Spinal cord (tissue), 10 donors: ENCODE data around the gene C3orf20. TPM values are rescaled to one million over a fixed set of nuclear protein-coding genes. Genes with fewer than 3 reads are reported as not detected.

ENCODE experiments used
- DNase-seq, 6 donors: peaks; one replicate each; pipeline versions ENCODE4 v3.0.0 to v3.0.0-alpha.2; 2013 to 2015; ENCODE audit warnings: low spot score in 6 of 6, low read depth in 4 of 6
- H3K27ac ChIP-seq: one replicate; pipeline ENCODE4 v1.5.1; 2013; ENCODE audit warnings: low read depth, low read length, control low read depth
- H3K27me3 ChIP-seq: one replicate; pipeline ENCODE4 v1.6.1; 2013; ENCODE audit warnings: low read length; ENCODE audit not compliant: control insufficient read depth, insufficient read depth
- H3K36me3 ChIP-seq: one replicate; pipeline ENCODE4 v1.6.1; 2013; ENCODE audit warnings: low read length; ENCODE audit not compliant: control insufficient read depth, insufficient read depth
- H3K4me1 ChIP-seq: one replicate; pipeline ENCODE4 v1.6.1; 2013; ENCODE audit warnings: low read length; ENCODE audit not compliant: control insufficient read depth, insufficient read depth
- H3K4me3 ChIP-seq: one replicate; pipeline ENCODE4 v1.5.1; 2013; ENCODE audit warnings: low read depth, low read length, control low read depth
- H3K9me3 ChIP-seq: one replicate; pipeline ENCODE4 v1.6.1; 2013; ENCODE audit warnings: low read length; ENCODE audit not compliant: control insufficient read depth, insufficient read depth
- WGBS: methylation state at CpG from one replicate; pipeline ENCODE4 v1.1.5; 2013; ENCODE audit warnings: missing lambda C conversion rate; ENCODE audit not compliant: insufficient coverage; 5-methylcytosine and 5-hydroxymethylcytosine counted together
- polyA plus RNA-seq, 2 donors: library from polyadenylated mRNA; unstranded; fragments of 120-200 nt; gene quantifications; one replicate each; pipeline ENCODE4 v1.2.1, GENCODE V29; 2013; ENCODE audit not compliant: insufficient read length in 2 of 2
- total RNA-seq, 2 donors: library from RNA; depleted of rRNA in 1 of 2; stranded (reverse); fragments of 120-200 nt in 1 of 2; fragments of >200 nt in 1 of 2; gene quantifications; one replicate each; pipeline versions ENCODE4 v1.2.3 to v1.2.4, GENCODE V29; 2013 to 2014
- donor health status: healthy.

C3orf20 gene
- total and polyA plus RNA-seq, 4 donors = 0.06 to 0.33 (median 0.16) TPM

- Histone ChIP-seq H3K27ac (no peak overlapping the region), H3K4me3 (no peak overlapping the region), H3K36me3 (no peaks in the 10 kb centered on the region), H3K9me3 (no peaks in the 10 kb centered on the region), H3K27me3 (no peaks in the 10 kb centered on the region), H3K4me1 (no peaks in the 10 kb centered on the region)
- 82% methylated on average over 9 of the region's 11 CpGs for WGBS
- no peak for DNase-seq
Observed at GRCh38 chr3:14768182-14768790, 93.3 kb downstream of the C3orf20 start.

GRCh38 chr3:14768881-14769280 lies 93.9 kb downstream of the C3orf20 start:
- H3K27ac ChIP-seq = no peak overlapping the region
- no peak overlapping the region for H3K4me3 ChIP-seq
- H3K4me1 ChIP-seq = no peaks in the 10 kb centered on the region
- no peaks in the 10 kb centered on the region for H3K27me3 ChIP-seq
- DNase-seq = no peak
- no peaks in the 10 kb centered on the region for H3K9me3 ChIP-seq
- WGBS = 54% methylated on average over 6 of the region's 6 CpGs
- H3K36me3 ChIP-seq = no peaks in the 10 kb centered on the region

- Histone ChIP-seq H3K27me3 (no peaks in the 10 kb centered on the region), H3K36me3 (no peaks in the 10 kb centered on the region), H3K9me3 (no peaks in the 10 kb centered on the region), H3K4me3 (no peak overlapping the region), H3K4me1 (no peaks in the 10 kb centered on the region), H3K27ac (no peak overlapping the region)
- DNase-seq = no peak
- WGBS = 93% methylated on average over 10 of the region's 11 CpGs
Observed at GRCh38 chr3:14769544-14770325, 94.8 kb downstream of the C3orf20 start.

GRCh38 chr3:14770591-14770990 lies 95.7 kb downstream of the C3orf20 start:
- Histone ChIP-seq H3K9me3 (no peaks in the 10 kb centered on the region), H3K27me3 (no peaks in the 10 kb centered on the region), H3K27ac (no peak overlapping the region), H3K4me1 (no peaks in the 10 kb centered on the region), H3K36me3 (no peaks in the 10 kb centered on the region), H3K4me3 (no peak overlapping the region)
- WGBS = 92% methylated on average over 7 of the region's 7 CpGs
- DNase-seq = no peak

- no peaks in the 10 kb centered on the region for H3K4me1 ChIP-seq
- H3K36me3 ChIP-seq = no peaks in the 10 kb centered on the region
- H3K9me3 ChIP-seq = no peaks in the 10 kb centered on the region
- 89% methylated on average over 11 of the region's 18 CpGs for WGBS
- H3K27ac ChIP-seq = no peak overlapping the region
- H3K27me3 ChIP-seq = no peaks in the 10 kb centered on the region
- no peak for DNase-seq
- no peak overlapping the region for H3K4me3 ChIP-seq
Observed at GRCh38 chr3:14771593-14772497, 96.9 kb downstream of the C3orf20 start.

GRCh38 chr3:14772533-14773138 lies 97.7 kb downstream of the C3orf20 start:
- no peaks in the 10 kb centered on the region for H3K4me1 ChIP-seq
- no peak overlapping the region for H3K27ac ChIP-seq
- no peaks in the 10 kb centered on the region for H3K9me3 ChIP-seq
- H3K27me3 ChIP-seq = no peaks in the 10 kb centered on the region
- no peaks in the 10 kb centered on the region for H3K36me3 ChIP-seq
- 95% methylated on average over 8 of the region's 16 CpGs for WGBS
- no peak for DNase-seq
- no peak overlapping the region for H3K4me3 ChIP-seq

- no peak overlapping the region for H3K27ac ChIP-seq
- DNase-seq = no peak
- no peaks in the 10 kb centered on the region for H3K4me1 ChIP-seq
Observed at GRCh38 chr3:14773281-14773680, 98.3 kb downstream of the C3orf20 start.

GRCh38 chr3:14773691-14774128 lies 98.8 kb downstream of the C3orf20 start:
- 81% methylated on average over 6 of the region's 6 CpGs for WGBS
- Histone ChIP-seq H3K4me3 (no peak overlapping the region), H3K4me1 (no peaks in the 10 kb centered on the region), H3K27me3 (no peaks in the 10 kb centered on the region), H3K27ac (no peak overlapping the region), H3K9me3 (no peaks in the 10 kb centered on the region), H3K36me3 (no peaks in the 10 kb centered on the region)
- DNase-seq = no peak

More at GRCh38 chr3:14773281-14773680, 98.3 kb downstream of the C3orf20 start:
- H3K9me3 ChIP-seq = no peaks in the 10 kb centered on the region
- no peaks in the 10 kb centered on the region for H3K36me3 ChIP-seq
- no peak overlapping the region for H3K4me3 ChIP-seq
- no peaks in the 10 kb centered on the region for H3K27me3 ChIP-seq

- Histone ChIP-seq H3K4me3 (no peak overlapping the region), H3K27ac (no peak overlapping the region), H3K36me3 (no peaks in the 10 kb centered on the region), H3K4me1 (no peaks in the 10 kb centered on the region), H3K9me3 (no peaks in the 10 kb centered on the region), H3K27me3 (no peaks in the 10 kb centered on the region)
- 80% methylated on average over 11 of the region's 12 CpGs for WGBS
- no peak for DNase-seq
Observed at GRCh38 chr3:14774431-14774830, 99.5 kb downstream of the C3orf20 start.
